MM.1S (cell line): Measurements from ENCODE around the gene FERMT2.

Experiments used
- DNase-seq: peaks from one replicate; pipeline ENCODE4 v3.0.0-alpha.2; 2015
- H2AFZ ChIP-seq: fragments of 300-600 bp; sonication (generic); 2 replicates; pipeline ENCODE4 v1.6.0; 2016; ENCODE audit warnings: antibody characterized with exemption, low read length
- H3F3A ChIP-seq: fragments of 300-600 bp; sonication (generic); 2 replicates; pipeline ENCODE4 v1.6.1; 2016; ENCODE audit warnings: mild to moderate bottlenecking, antibody characterized with exemption, low read length, moderate library complexity, mixed read lengths; ENCODE audit not compliant: insufficient read depth
- H3K27ac ChIP-seq: fragments of 300-600 bp; sonication (generic); 2 replicates; pipeline ENCODE4 v1.5.1; 2016; ENCODE audit warnings: mild to moderate bottlenecking, low read length
- H3K27me3 ChIP-seq: fragments of 300-600 bp; sonication (generic); replicated peaks from 2 replicates; pipeline ENCODE4 v1.6.0; 2016; ENCODE audit warnings: low read length; ENCODE audit not compliant: insufficient read depth
- H3K36me3 ChIP-seq: fragments of 300-600 bp; sonication (generic); replicated peaks from 2 replicates; pipeline ENCODE4 v1.6.1; 2016; ENCODE audit warnings: mild to moderate bottlenecking, low read length, mixed read lengths; ENCODE audit not compliant: insufficient read depth
- H3K4me1 ChIP-seq: fragments of 300-600 bp; sonication (generic); 2 replicates; pipeline ENCODE4 v1.6.1; 2016; ENCODE audit warnings: low read length, mixed read lengths
- H3K4me2 ChIP-seq: fragments of 300-600 bp; sonication (generic); 2 replicates; pipeline ENCODE4 v1.6.0; 2016; ENCODE audit warnings: low read depth, low read length
- H3K4me3 ChIP-seq: fragments of 300-600 bp; sonication (generic); 2 replicates; pipeline ENCODE4 v1.5.1; 2016; ENCODE audit warnings: low read length, mixed read lengths
- H3K79me2 ChIP-seq: fragments of 300-600 bp; sonication (generic); 2 replicates; pipeline ENCODE4 v1.6.1; 2016; ENCODE audit warnings: mixed run types, low read length, mixed read lengths
- H3K9ac ChIP-seq: fragments of 300-600 bp; sonication (generic); 2 replicates; pipeline ENCODE4 v1.6.1; 2016; ENCODE audit warnings: low read length, mixed read lengths
- H3K9me2 ChIP-seq: fragments of 300-600 bp; sonication (generic); replicated peaks from 2 replicates; pipeline ENCODE4 v1.6.1; 2016; ENCODE audit warnings: mild to moderate bottlenecking, low read length, mixed read lengths; ENCODE audit not compliant: insufficient read depth
- H3K9me3 ChIP-seq: fragments of 300-600 bp; sonication (generic); replicated peaks from 2 replicates; pipeline ENCODE4 v1.6.1; 2016; ENCODE audit warnings: mild to moderate bottlenecking, low read length, mixed read lengths; ENCODE audit not compliant: insufficient read depth
- H4K20me1 ChIP-seq: fragments of 300-600 bp; sonication (generic); 2 replicates; pipeline ENCODE4 v1.6.1; 2016; ENCODE audit warnings: mild to moderate bottlenecking, low read length, moderate library complexity, mixed read lengths; ENCODE audit not compliant: insufficient read depth
- EZH2 ChIP-seq: fragments of 300-600 bp; sonication (generic); optimal IDR thresholded peaks from 2 replicates; pipeline ENCODE3; 2017; ENCODE audit warnings: low read depth, mild to moderate bottlenecking, antibody characterized with exemption, low read length, mixed read lengths
- EZH2phosphoT487 ChIP-seq: fragments of 300-600 bp; sonication (generic); IDR thresholded peaks from 2 replicates; pipeline ENCODE4 v1.6.1; 2018; ENCODE audit warnings: antibody characterized with exemption, low read length
- TF ChIP-seq, protein P1 (sequence below): fragments of 300-600 bp; sonication (generic); IDR thresholded peaks from 2 replicates; pipeline ENCODE4 v1.5.1; 2016; ENCODE audit warnings: antibody characterized with exemption, low read length, mixed read lengths

FERMT2 gene

DNA sequence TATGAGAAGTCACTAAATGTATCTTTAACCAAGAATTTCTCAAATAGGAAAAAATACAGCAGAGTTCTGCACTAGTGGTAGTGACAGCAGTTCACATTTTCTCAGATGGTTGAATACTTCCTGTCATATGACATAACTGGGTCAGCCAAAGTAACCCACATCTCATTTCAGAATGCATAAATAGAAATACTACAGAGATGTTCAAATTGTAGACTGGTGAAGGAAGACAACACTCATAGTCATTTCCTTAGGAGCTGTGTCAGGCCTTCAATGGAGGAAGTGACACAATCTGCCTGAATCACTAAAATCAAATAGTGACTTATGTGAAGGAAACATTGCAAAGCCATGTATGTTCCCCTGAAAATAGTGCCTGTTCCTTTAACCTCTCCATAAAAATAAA lies 32.4 kb downstream of the FERMT2 start:
- Histone ChIP-seq H3K9me2 (no peaks in the 10 kb centered on the region), H3K4me2 (no peak overlapping the region; the same call in 1 of the 2 replicates), H3K27ac (peak overlapping the region; percentile 36; the same call in 1 of the 2 replicates), H4K20me1 (no peaks in the 10 kb centered on the region), H3K4me3 (no peak overlapping the region), H2AFZ (no peak overlapping the region), H3K9me3 (no peaks in the 10 kb centered on the region), H3F3A (no peaks in the 10 kb centered on the region; the same call in 1 of the 2 replicates), H3K27me3 (no peaks in the 10 kb centered on the region), H3K79me2 (no peaks in the 10 kb centered on the region), H3K4me1 (peaks cover 11% of the 10 kb centered on the region), H3K36me3 (no peaks in the 10 kb centered on the region), H3K9ac (no peak overlapping the region)
- TF ChIP-seq EZH2 = no peak
- TF ChIP-seq, protein P1, sequence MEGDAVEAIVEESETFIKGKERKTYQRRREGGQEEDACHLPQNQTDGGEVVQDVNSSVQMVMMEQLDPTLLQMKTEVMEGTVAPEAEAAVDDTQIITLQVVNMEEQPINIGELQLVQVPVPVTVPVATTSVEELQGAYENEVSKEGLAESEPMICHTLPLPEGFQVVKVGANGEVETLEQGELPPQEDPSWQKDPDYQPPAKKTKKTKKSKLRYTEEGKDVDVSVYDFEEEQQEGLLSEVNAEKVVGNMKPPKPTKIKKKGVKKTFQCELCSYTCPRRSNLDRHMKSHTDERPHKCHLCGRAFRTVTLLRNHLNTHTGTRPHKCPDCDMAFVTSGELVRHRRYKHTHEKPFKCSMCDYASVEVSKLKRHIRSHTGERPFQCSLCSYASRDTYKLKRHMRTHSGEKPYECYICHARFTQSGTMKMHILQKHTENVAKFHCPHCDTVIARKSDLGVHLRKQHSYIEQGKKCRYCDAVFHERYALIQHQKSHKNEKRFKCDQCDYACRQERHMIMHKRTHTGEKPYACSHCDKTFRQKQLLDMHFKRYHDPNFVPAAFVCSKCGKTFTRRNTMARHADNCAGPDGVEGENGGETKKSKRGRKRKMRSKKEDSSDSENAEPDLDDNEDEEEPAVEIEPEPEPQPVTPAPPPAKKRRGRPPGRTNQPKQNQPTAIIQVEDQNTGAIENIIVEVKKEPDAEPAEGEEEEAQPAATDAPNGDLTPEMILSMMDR = no peak
- no peak for TF ChIP-seq EZH2phosphoT487
- DNase-seq = peak; percentile 64

DNA sequence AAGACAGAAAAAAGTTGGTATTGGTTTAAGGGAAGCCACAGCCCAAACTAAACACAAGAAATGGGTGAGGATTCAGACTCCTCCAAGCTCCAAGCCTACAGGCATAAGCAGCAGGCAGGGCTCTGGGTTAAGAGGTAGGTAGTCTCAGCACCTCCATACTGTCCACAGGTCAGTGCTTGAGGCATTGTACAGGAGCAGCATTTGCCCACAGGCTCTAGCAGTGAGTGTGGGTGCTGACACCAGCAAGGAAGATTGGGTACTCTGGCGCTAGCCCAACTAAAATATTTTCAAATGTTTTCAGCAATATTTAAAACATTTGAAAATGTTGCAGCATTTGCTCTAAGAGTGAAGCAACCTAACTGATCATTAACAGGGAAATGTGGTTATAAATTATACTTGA lies 33.1 kb downstream of the FERMT2 start:
- no peak overlapping the region for H3K27ac ChIP-seq
- H3K9ac ChIP-seq = no peak overlapping the region
- no peaks in the 10 kb centered on the region for H4K20me1 ChIP-seq
- H3K27me3 ChIP-seq = no peaks in the 10 kb centered on the region
- no peaks in the 10 kb centered on the region for H3K9me2 ChIP-seq
- no peaks in the 10 kb centered on the region; the same call in 1 of the 2 replicates for H3F3A ChIP-seq
- no peak overlapping the region for H3K4me2 ChIP-seq
- H3K4me1 ChIP-seq = peaks cover 11% of the 10 kb centered on the region
- H2AFZ ChIP-seq = no peak overlapping the region
- TF ChIP-seq EZH2 (no peak), EZH2phosphoT487 (no peak)
- TF ChIP-seq, protein P1 = no peak
- H3K4me3 ChIP-seq = no peak overlapping the region
- no peak for DNase-seq
- no peaks in the 10 kb centered on the region for H3K79me2 ChIP-seq
- no peaks in the 10 kb centered on the region for H3K36me3 ChIP-seq
- no peaks in the 10 kb centered on the region for H3K9me3 ChIP-seq

DNA sequence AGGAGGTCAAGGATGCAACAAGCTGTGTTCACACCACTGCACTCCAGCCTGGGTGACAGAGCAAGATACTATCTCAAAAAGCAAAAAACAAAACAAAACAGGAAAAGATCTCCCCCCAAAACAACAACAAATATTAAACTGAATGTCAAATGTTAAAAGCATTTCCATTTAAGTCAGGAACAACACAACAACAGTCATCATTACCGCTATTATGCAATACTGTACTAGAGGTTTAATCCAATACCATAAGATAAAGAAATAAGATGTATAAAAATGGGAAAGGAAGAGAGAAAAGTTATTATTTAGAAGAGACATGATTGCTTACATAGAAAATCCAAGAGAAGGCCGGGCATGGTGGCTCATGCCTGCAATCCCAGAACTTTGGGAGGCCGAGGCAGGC lies 36.6 kb downstream of the FERMT2 start:
- no peaks in the 10 kb centered on the region for H3K79me2 ChIP-seq

More for the DNA sequence above, 36.6 kb downstream of the FERMT2 start:
- H4K20me1 ChIP-seq = no peaks in the 10 kb centered on the region
- TF ChIP-seq EZH2 = no peak
- TF ChIP-seq, protein P1 = no peak
- TF ChIP-seq EZH2phosphoT487 = no peak
- no peak overlapping the region for H3K27ac ChIP-seq
- no peak overlapping the region for H2AFZ ChIP-seq
- no peak overlapping the region for H3K9ac ChIP-seq
- no peak overlapping the region for H3K4me2 ChIP-seq
- H3K36me3 ChIP-seq = no peaks in the 10 kb centered on the region
- H3K27me3 ChIP-seq = no peaks in the 10 kb centered on the region
- no peaks in the 10 kb centered on the region; the same call in 1 of the 2 replicates for H3F3A ChIP-seq
- H3K4me1 ChIP-seq = peaks cover 11% of the 10 kb centered on the region
- no peak overlapping the region for H3K4me3 ChIP-seq
- no peaks in the 10 kb centered on the region for H3K9me3 ChIP-seq
- H3K9me2 ChIP-seq = no peaks in the 10 kb centered on the region
- DNase-seq = no peak
